ENCODE measurements around the gene TGFB2.

DNA sequence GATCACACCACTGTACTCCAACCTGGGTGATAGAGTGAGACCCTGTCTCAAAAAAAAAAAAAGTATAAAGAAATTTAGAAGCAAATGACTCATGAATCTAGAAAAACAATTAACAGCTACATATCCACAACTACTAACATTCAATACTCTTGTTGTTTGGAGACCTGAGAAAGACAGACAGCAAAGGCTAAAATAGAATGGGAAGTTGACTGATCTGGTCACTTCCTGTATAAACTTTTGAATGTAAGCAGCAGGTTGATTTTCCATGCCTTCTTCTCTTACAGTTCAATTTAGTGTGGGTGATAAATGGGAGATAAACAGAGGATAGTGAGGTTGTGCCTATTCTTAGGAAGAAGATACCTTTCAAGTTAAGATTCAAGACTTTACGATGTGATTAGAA is 85.2 kb downstream of the TGFB2 start:
- TF ChIP-seq, protein P1, sequence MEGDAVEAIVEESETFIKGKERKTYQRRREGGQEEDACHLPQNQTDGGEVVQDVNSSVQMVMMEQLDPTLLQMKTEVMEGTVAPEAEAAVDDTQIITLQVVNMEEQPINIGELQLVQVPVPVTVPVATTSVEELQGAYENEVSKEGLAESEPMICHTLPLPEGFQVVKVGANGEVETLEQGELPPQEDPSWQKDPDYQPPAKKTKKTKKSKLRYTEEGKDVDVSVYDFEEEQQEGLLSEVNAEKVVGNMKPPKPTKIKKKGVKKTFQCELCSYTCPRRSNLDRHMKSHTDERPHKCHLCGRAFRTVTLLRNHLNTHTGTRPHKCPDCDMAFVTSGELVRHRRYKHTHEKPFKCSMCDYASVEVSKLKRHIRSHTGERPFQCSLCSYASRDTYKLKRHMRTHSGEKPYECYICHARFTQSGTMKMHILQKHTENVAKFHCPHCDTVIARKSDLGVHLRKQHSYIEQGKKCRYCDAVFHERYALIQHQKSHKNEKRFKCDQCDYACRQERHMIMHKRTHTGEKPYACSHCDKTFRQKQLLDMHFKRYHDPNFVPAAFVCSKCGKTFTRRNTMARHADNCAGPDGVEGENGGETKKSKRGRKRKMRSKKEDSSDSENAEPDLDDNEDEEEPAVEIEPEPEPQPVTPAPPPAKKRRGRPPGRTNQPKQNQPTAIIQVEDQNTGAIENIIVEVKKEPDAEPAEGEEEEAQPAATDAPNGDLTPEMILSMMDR (IDR thresholded peaks at IDR 0.05): no peak
- no peak for TF ChIP-seq EZH2 (IDR thresholded peaks at IDR 0.05; ENCODE audit: borderline replicate concordance, insufficient read depth, low read depth, low read length, poor library complexity, severe bottlenecking)
